Peyer's patch (tissue), 4 donors: ENCODE data around the gene ZBTB7C.

Source experiments
- POLR2A ChIP-seq, 2 donors: fragments of 450-650 bp; IDR thresholded peaks; one replicate each; pipeline ENCODE4 v1.5.1; 2017; ENCODE audit warnings: antibody characterized with exemption in 2 of 2, mild to moderate bottlenecking in 2 of 2, moderate library complexity in 2 of 2
- TF ChIP-seq, protein P1 (sequence below), 6 experiments: fragments of 450-650 bp in 4 of 6; fragments of 200-600 bp in 2 of 6; sonication (generic) in 1 of 6; IDR thresholded peaks; one replicate each; pipeline ENCODE4 v1.5.1; 2017 to 2019; ENCODE audit warnings: antibody characterized with exemption in 6 of 6, mild to moderate bottlenecking in 3 of 6, moderate library complexity in 1 of 6

DNA sequence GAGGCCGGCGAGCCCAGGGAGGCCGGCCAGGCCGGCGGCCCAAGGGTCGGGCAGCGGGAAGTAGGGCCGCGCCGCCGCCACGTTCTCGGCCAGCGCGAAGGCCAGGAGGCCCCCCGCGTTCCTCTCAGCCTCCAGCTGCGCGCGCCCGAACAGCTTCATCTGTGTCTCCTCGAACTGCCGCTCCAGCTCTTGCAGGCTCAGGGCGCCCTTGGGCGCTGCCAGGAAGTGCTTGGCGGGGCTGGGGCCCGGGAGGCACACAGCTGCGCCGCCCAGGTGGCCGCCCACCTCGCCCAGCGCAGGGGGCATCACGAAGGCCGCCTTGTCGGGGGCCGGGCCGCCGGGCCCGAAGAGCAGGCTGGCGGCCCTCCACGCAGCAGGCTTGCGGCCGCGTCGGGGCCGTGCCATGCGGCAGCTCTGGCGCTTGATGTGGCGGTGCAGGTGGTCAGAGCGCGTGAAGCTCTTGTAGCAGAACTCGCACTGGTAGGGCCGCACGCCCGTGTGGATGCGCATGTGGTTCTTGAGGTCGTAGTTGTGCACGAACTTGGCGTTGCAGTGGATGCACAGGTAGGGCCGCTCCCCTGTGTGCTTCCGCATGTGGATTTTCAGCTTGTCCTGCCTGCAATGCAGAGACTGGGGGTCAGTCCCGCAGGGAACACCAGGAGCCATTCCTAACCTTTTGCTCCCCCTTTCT lies 379.7 kb downstream of the ZBTB7C start:
- no peak for TF ChIP-seq POLR2A (IDR thresholded peaks at IDR 0.05)
- TF ChIP-seq, protein P1, sequence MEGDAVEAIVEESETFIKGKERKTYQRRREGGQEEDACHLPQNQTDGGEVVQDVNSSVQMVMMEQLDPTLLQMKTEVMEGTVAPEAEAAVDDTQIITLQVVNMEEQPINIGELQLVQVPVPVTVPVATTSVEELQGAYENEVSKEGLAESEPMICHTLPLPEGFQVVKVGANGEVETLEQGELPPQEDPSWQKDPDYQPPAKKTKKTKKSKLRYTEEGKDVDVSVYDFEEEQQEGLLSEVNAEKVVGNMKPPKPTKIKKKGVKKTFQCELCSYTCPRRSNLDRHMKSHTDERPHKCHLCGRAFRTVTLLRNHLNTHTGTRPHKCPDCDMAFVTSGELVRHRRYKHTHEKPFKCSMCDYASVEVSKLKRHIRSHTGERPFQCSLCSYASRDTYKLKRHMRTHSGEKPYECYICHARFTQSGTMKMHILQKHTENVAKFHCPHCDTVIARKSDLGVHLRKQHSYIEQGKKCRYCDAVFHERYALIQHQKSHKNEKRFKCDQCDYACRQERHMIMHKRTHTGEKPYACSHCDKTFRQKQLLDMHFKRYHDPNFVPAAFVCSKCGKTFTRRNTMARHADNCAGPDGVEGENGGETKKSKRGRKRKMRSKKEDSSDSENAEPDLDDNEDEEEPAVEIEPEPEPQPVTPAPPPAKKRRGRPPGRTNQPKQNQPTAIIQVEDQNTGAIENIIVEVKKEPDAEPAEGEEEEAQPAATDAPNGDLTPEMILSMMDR (IDR thresholded peaks at IDR 0.05) = no peak
